Endothelial cell of umbilical vein (primary cell): ENCODE measurements around the gene DYNC2LI1. TPM values are rescaled to one million over a fixed set of nuclear protein-coding genes. Genes with fewer than 3 reads are reported as not detected.
"Not testable (repeated sequence)": the region's sequence is repeated elsewhere in the genome, so short reads cannot be mapped to it uniquely, and the experiment has no call there.

Source experiments
- BruUV-seq: library from RNA; stranded (reverse); fragments of 400-500 nt; replicated peaks from 2 replicates; lab custom pipeline; 2021; lab: Mats Ljungman, UMichigan
- CTCF ChIA-PET: fragments of 300-600, 350-600 bp; sonication (Branson Sonifier 250); formaldehyde crosslinking; loops from one replicate; lab custom pipeline; 2021; ENCODE audit warnings: antibody characterized with exemption, inconsistent platforms; lab: Charles Lee
- POLR2A ChIA-PET: fragments of 300-600, 350-600 bp; sonication (Branson Sonifier 250); formaldehyde crosslinking; loops from one replicate; lab custom pipeline; 2021; ENCODE audit warnings: antibody characterized with exemption, inconsistent platforms; lab: Charles Lee
- DNase-seq: peaks from one replicate; pipeline ENCODE4 v3.0.0-alpha.2; 2011; ENCODE audit warnings: low read depth, low spot score
- FAIRE-seq: peaks from 2 replicates; lab custom pipeline; 2011; peaks lifted over from hg19 to GRCh38; lab: Jason Lieb, UNC
- H2AFZ ChIP-seq: 2 replicates; pipeline ENCODE4 v1.6.0; 2012; ENCODE audit warnings: low read depth, low read length, control low read depth, inconsistent platforms
- H3K27ac ChIP-seq: 2 replicates; pipeline ENCODE4 v1.5.1; 2011; ENCODE audit warnings: low read depth, mild to moderate bottlenecking, control low read depth, low read length, moderate library complexity; ENCODE audit not compliant: insufficient read depth
- H3K27me3 ChIP-seq, 2 experiments: 2 replicates each; pipeline versions ENCODE4 v1.6.0 to v1.6.1; 2011; ENCODE audit warnings: low read length in 2 of 2, mixed read lengths in 1 of 2; ENCODE audit not compliant: control insufficient read depth in 2 of 2, insufficient read depth in 2 of 2
- H3K36me3 ChIP-seq, 2 experiments: 2 replicates in 1 of 2; 3 replicates in 1 of 2; pipeline ENCODE4 v1.5.1; 2011; ENCODE audit warnings: low read length in 2 of 2, mild to moderate bottlenecking in 1 of 2, moderate library complexity in 1 of 2; ENCODE audit not compliant: control insufficient read depth in 2 of 2, insufficient read depth in 2 of 2; ENCODE audit errors: extremely low read depth in 1 of 2
- H3K4me1 ChIP-seq: 3 replicates; pipeline ENCODE4 v1.5.1; 2011; ENCODE audit warnings: mild to moderate bottlenecking, low read length; ENCODE audit not compliant: control insufficient read depth, insufficient read depth; ENCODE audit errors: extremely low read depth
- H3K4me2 ChIP-seq: 2 replicates; pipeline ENCODE4 v1.6.1; 2011; ENCODE audit warnings: low read length, control low read depth, mixed read lengths; ENCODE audit not compliant: insufficient read depth
- H3K4me3 ChIP-seq, 3 experiments: fragments of 200-600 bp in 1 of 3; sonication (generic), shearing (Covaris generic) in 1 of 3; replicated peaks in 1 of 3; 2 replicates each; pipeline ENCODE4 v1.5.1; 2011 to 2016; ENCODE audit warnings: control low read depth in 3 of 3, low read length in 3 of 3, mild to moderate bottlenecking in 2 of 3, inconsistent platforms in 1 of 3, low read depth in 1 of 3, moderate library complexity in 1 of 3; ENCODE audit not compliant: insufficient read depth in 1 of 3
- H3K79me2 ChIP-seq: 2 replicates; pipeline ENCODE4 v1.6.0; 2012; ENCODE audit warnings: low read length, inconsistent platforms; ENCODE audit not compliant: control insufficient read depth, insufficient read depth
- H3K9ac ChIP-seq: replicated peaks from 2 replicates; pipeline ENCODE3; 2011; ENCODE audit warnings: low read length, control low read depth; ENCODE audit not compliant: insufficient read depth; ENCODE audit errors: extremely low read depth
- H3K9me1 ChIP-seq: replicated peaks from 3 replicates; pipeline ENCODE4 v1.6.0; 2011; ENCODE audit warnings: mild to moderate bottlenecking, low read length; ENCODE audit not compliant: control insufficient read depth, insufficient read depth; ENCODE audit errors: extremely low read depth
- H3K9me3 ChIP-seq: replicated peaks from 2 replicates; pipeline ENCODE4 v1.5.1; 2012; ENCODE audit warnings: low read length, inconsistent platforms; ENCODE audit not compliant: control insufficient read depth, insufficient read depth
- H4K20me1 ChIP-seq: replicated peaks from 2 replicates; pipeline ENCODE3; 2011; ENCODE audit warnings: mild to moderate bottlenecking, low read length; ENCODE audit not compliant: control insufficient read depth, insufficient read depth; ENCODE audit errors: extremely low read depth
- FOS ChIP-seq: IDR thresholded peaks from 2 replicates; pipeline ENCODE4 v1.6.1; 2011; ENCODE audit warnings: mild to moderate bottlenecking, low read length, moderate library complexity, borderline replicate concordance; ENCODE audit not compliant: insufficient read depth
- GATA2 ChIP-seq: IDR thresholded peaks from 2 replicates; pipeline ENCODE4 v1.7.0; 2011; ENCODE audit warnings: low read depth, mild to moderate bottlenecking, moderate library complexity, mixed read lengths, low read length; ENCODE audit not compliant: insufficient read length, insufficient read depth
- MAX ChIP-seq: IDR thresholded peaks from 2 replicates; pipeline ENCODE4 v1.6.1; 2011; ENCODE audit not compliant: insufficient read depth, insufficient read length
- MYC ChIP-seq: IDR thresholded peaks from one replicate; pipeline ENCODE4 v1.6.1; 2011; ENCODE audit warnings: mild to moderate bottlenecking, low read depth, low read length
- dilution Hi-C: fragments of 300-500 bp; cut with MboI; formaldehyde crosslinking; loops from one replicate; pipeline ENCODE4 v1.15.0; 2019; ENCODE audit warnings: low sequenced_read_pairs; ENCODE audit not compliant: extremely low pct_ligation_motif_present
- intact Hi-C: fragments of 100-400 bp; cut with micrococcal nuclease; formaldehyde crosslinking; loops from one replicate; pipeline ENCODE4 v1.10.0; 2022
- polyA plus RNA-seq, 4 experiments: library from polyadenylated mRNA; depleted of rRNA in 3 of 4; stranded (reverse) in 3 of 4; unstranded in 1 of 4; fragments of >200 nt; gene quantifications; 2 replicates each; pipeline versions ENCODE4 v1.2.1 to v1.2.3, GENCODE V29; 2011 to 2012; ENCODE audit warnings: missing spikeins in 1 of 4
- total RNA-seq: library from RNA; stranded (reverse); gene quantifications from 2 replicates; pipeline ENCODE4 v1.2.3, GENCODE V29; 2021

Gene DYNC2LI1
- total and polyA plus RNA-seq, 2 donors (not counting 3 experiments of a cell fraction or from before 2014, with no cell fraction given): 4.2 to 8.7 TPM

GRCh38 chr2:43725711-43726246, 48.1 kb upstream of the DYNC2LI1 start:
- Histone ChIP-seq H4K20me1 (no peaks in the 10 kb centered on the region), H3K27me3 (no peaks in the 10 kb centered on the region), H2AFZ (no peak overlapping the region), H3K79me2 (no peaks in the 10 kb centered on the region), H3K4me3 (no peak overlapping the region), H3K27ac (no peak overlapping the region), H3K9me3 (no peaks in the 10 kb centered on the region), H3K9ac (no peak overlapping the region), H3K4me1 (peaks cover 9% of the 10 kb centered on the region), H3K36me3 (no peaks in the 10 kb centered on the region), H3K9me1 (no peaks in the 10 kb centered on the region), H3K4me2 (no peak overlapping the region)
- POLR2A ChIA-PET: no interaction called here
- intact Hi-C loops (loop anchor here (2.0 kb wide), 1 partner anchor 19 kb away; no protein-coding TSS in a partner anchor), dilution Hi-C loops (no loop called here)
- BruUV-seq: no TSS peak
- no peak for DNase-seq
- no peak for FAIRE-seq
- CTCF ChIA-PET: interaction anchor here (1.0 to 1.3 kb wide), 2 partner anchors 26 to 56 kb away, joined by 3 to 6 read pairs; no protein-coding TSS in a partner anchor
- TF ChIP-seq FOS (no peak), MYC (no peak), MAX (no peak)

- H3K27ac ChIP-seq, H4K20me1 ChIP-seq, POLR2A ChIA-PET, H3K4me1 ChIP-seq, CTCF ChIA-PET, H3K4me2 ChIP-seq, dilution Hi-C loops, H2AFZ ChIP-seq, H3K27me3 ChIP-seq, H3K9me1 ChIP-seq, BruUV-seq, H3K36me3 ChIP-seq, H3K9ac ChIP-seq, H3K79me2 ChIP-seq, H3K4me3 ChIP-seq, H3K9me3 ChIP-seq: not testable (repeated sequence)
- peak; percentile 61 for TF ChIP-seq GATA2
- peak; percentile 88 for FAIRE-seq
- intact Hi-C loops: loop anchor here (2.0 kb wide), 1 partner anchor 20 kb away; no protein-coding TSS in a partner anchor
- peak; percentile 28 for DNase-seq
Observed at GRCh38 chr2:43726961-43727633, 46.7 kb upstream of the DYNC2LI1 start.
